GM12891 (cell line): Measurements from ENCODE around the gene INO80B.
"Not testable (repeated sequence)": the region's sequence is repeated elsewhere in the genome, so short reads cannot be mapped to it uniquely, and the experiment has no call there.

Source experiments
- DNase-seq: peaks from one replicate; pipeline ENCODE4 v3.0.0; 2011; ENCODE audit warnings: low spot score; ENCODE audit not compliant: insufficient read length
- FAIRE-seq: peaks from 2 replicates; lab custom pipeline; 2011; peaks lifted over from hg19 to GRCh38; lab: Jason Lieb, UNC
- PAX5 ChIP-seq: IDR thresholded peaks from 2 replicates; pipeline ENCODE4 v1.6.1; 2011; ENCODE audit warnings: low read length, moderate library complexity, mild to moderate bottlenecking; ENCODE audit not compliant: insufficient read depth, severe bottlenecking
- POLR2A ChIP-seq: IDR thresholded peaks from 2 replicates; pipeline ENCODE4 v1.6.1; 2011; ENCODE audit warnings: low read depth, low read length, control low read depth
- POLR2AphosphoS5 ChIP-seq: IDR thresholded peaks from 2 replicates; pipeline ENCODE4 v1.6.1; 2011; ENCODE audit warnings: low read depth, low read length, control low read depth
- POU2F2 ChIP-seq: IDR thresholded peaks from 2 replicates; pipeline ENCODE4 v1.6.1; 2011; ENCODE audit warnings: low read depth, mild to moderate bottlenecking, control low read depth, low read length, moderate library complexity
- SPI1 ChIP-seq: IDR thresholded peaks from 2 replicates; pipeline ENCODE4 v1.6.1; 2011; ENCODE audit warnings: low read depth, low read length, control low read depth
- TAF1 ChIP-seq: IDR thresholded peaks from 2 replicates; pipeline ENCODE4 v1.6.1; 2011; ENCODE audit warnings: low read depth, low read length, control low read depth

The INO80B gene

GRCh38 chr2:74482801-74483674, 28.2 kb downstream of the INO80B start, which contains the start of the genes CCDC142 and TTC31:
Gene CCDC142 (minus strand): TSS chr2:74482998. CDS start chr2:74482837, 161 bp downstream.
Gene TTC31 (plus strand): TSS chr2:74483081. CDS start chr2:74483096, 15 bp downstream.
- FAIRE-seq = peak; percentile 97
- peak; percentile 88 for DNase-seq
- TF ChIP-seq POLR2A (peak; percentile 70), POU2F2 (peak; percentile 66; the same call in 1 of the 2 replicates), PAX5 (no peak), POLR2AphosphoS5 (peak; percentile 64), SPI1 (peak; percentile 29; the same call in 1 of the 2 replicates), TAF1 (peak; percentile 93)

- not testable (repeated sequence) for DNase-seq, FAIRE-seq
Observed at GRCh38 chr2:74483675-74484164, 28.8 kb downstream of the INO80B start.

GRCh38 chr2:74486141-74486540, 31.3 kb downstream of the INO80B start:
- DNase-seq (no peak), FAIRE-seq (no peak)
- TF ChIP-seq TAF1 (no peak), SPI1 (no peak), POU2F2 (no peak), POLR2A (no peak), PAX5 (no peak), POLR2AphosphoS5 (no peak)

- TF ChIP-seq POU2F2 (no peak), SPI1 (no peak), TAF1 (no peak), POLR2A (no peak), PAX5 (no peak)
- DNase-seq (no peak), FAIRE-seq (no peak)
Observed at GRCh38 chr2:74488643-74489481, 34.0 kb downstream of the INO80B start.

GRCh38 chr2:74489906-74490305, 35.0 kb downstream of the INO80B start:
- FAIRE-seq (no peak), DNase-seq (no peak)
- TF ChIP-seq TAF1 (no peak), SPI1 (no peak), POLR2A (no peak), PAX5 (no peak), POLR2AphosphoS5 (no peak), POU2F2 (no peak)

GRCh38 chr2:74491648-74492544, 37.0 kb downstream of the INO80B start:
- TF ChIP-seq POLR2A = no peak
- TF ChIP-seq POU2F2 = no peak
- TF ChIP-seq SPI1 = no peak
- TF ChIP-seq TAF1 = no peak
- no peak for TF ChIP-seq PAX5
- no peak for TF ChIP-seq POLR2AphosphoS5
- FAIRE-seq (no peak), DNase-seq (no peak)

GRCh38 chr2:74493546-74493945, 38.7 kb downstream of the INO80B start:
- no peak for TF ChIP-seq POU2F2
- no peak for TF ChIP-seq TAF1
- TF ChIP-seq PAX5 = no peak
- no peak for TF ChIP-seq POLR2A
- no peak for TF ChIP-seq SPI1
- no peak for TF ChIP-seq POLR2AphosphoS5
- FAIRE-seq (no peak), DNase-seq (no peak)

GRCh38 chr2:74495440-74495839, 40.6 kb downstream of the INO80B start:
- DNase-seq (no peak), FAIRE-seq (no peak)
- TF ChIP-seq PAX5 (no peak), SPI1 (no peak), POLR2A (no peak), POU2F2 (no peak), POLR2AphosphoS5 (no peak), TAF1 (no peak)
